Choroid plexus epithelial cell (primary cell): ENCODE measurements around the gene GIGYF2.

Experiments used
- DNase-seq: peaks from one replicate; pipeline ENCODE4 v3.0.0-alpha.2; 2010; ENCODE audit warnings: low read depth
- H3K4me3 ChIP-seq: 2 replicates; pipeline ENCODE4 v1.5.1; 2011; ENCODE audit warnings: low read depth, mild to moderate bottlenecking, control low read depth, low read length, moderate library complexity
- CTCF ChIP-seq: conservative IDR thresholded peaks from 2 replicates; pipeline ENCODE4 v1.5.1; 2011; ENCODE audit warnings: low read depth, mild to moderate bottlenecking, control low read depth, inconsistent platforms, low read length, moderate library complexity

The GIGYF2 gene

GRCh38 chr2:232872826-232873225 lies 175.7 kb downstream of the GIGYF2 start:
- no peak for DNase-seq
- H3K4me3 ChIP-seq = no peak overlapping the region
- TF ChIP-seq CTCF = no peak

GRCh38 chr2:232873292-232873908 lies 176.3 kb downstream of the GIGYF2 start:
- TF ChIP-seq CTCF = no peak
- DNase-seq = no peak
- H3K4me3 ChIP-seq = no peak overlapping the region

GRCh38 chr2:232873909-232874641 lies 176.9 kb downstream of the GIGYF2 start:
- DNase-seq = no peak
- TF ChIP-seq CTCF = no peak
- H3K4me3 ChIP-seq = no peak overlapping the region

GRCh38 chr2:232874677-232875223 lies 177.6 kb downstream of the GIGYF2 start:
- no peak for DNase-seq

GRCh38 chr2:232875256-232876121 lies 178.4 kb downstream of the GIGYF2 start:
- DNase-seq = no peak
- no peak for TF ChIP-seq CTCF
- no peak overlapping the region for H3K4me3 ChIP-seq

More at GRCh38 chr2:232874677-232875223, 177.6 kb downstream of the GIGYF2 start:
- TF ChIP-seq CTCF = no peak
- no peak overlapping the region for H3K4me3 ChIP-seq

GRCh38 chr2:232876161-232876977 lies 179.2 kb downstream of the GIGYF2 start:
- no peak for DNase-seq

More at GRCh38 chr2:232876161-232876977, 179.2 kb downstream of the GIGYF2 start:
- peak; percentile 18 for TF ChIP-seq CTCF
- H3K4me3 ChIP-seq = peak overlapping the region; percentile 38
